ENCODE measurements around the gene ACOT7. TPM values are rescaled to one million over a fixed set of nuclear protein-coding genes. Genes with fewer than 3 reads are reported as not detected.

ACOT7 gene
- total and polyA plus RNA-seq, 2 donors (not counting 1 experiment from before 2014, with no cell fraction given) = 4.2 to 4.6 TPM

DNA sequence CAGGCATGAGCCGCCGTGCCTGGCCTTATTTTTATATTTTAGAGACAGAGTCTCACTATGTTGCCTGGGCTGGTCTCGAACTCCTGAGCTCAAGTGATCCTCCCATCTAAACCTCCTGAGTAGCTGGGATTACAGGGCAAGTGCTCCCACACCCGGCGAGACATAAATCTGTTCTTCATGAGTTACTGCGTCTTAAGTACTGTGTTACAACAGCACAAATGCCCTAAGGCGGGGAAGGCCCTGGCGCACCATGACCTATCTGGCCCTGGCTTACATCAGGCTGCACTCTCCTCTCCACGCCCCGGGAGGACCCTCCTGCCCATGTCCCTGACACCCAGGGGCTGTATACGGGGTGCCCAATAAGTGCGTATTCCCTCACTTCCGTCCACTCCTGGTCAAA lies 136.9 kb downstream of the ACOT7 start:
- intact Hi-C loops (cut with micrococcal nuclease) = no loop called here
- Histone ChIP-seq H4K20me1 (ENCODE audit: control insufficient read depth, insufficient read depth, low read length, poor library complexity, severe bottlenecking) (no peaks in the 10 kb centered on the region), H3K36me3 (replicated peaks in 1 of 2; ENCODE audit: control extremely low read depth in 1 of 2, control insufficient read depth in 1 of 2, extremely low read depth in 1 of 2, insufficient read depth in 2 of 2, low read length in 1 of 2) (no peaks in the 10 kb centered on the region), H3K27me3 (replicated peaks in 1 of 4; ENCODE audit: control extremely low read depth in 1 of 4, control insufficient read depth in 3 of 4, insufficient read depth in 4 of 4, low read length in 3 of 4) (peaks cover 0 to 29% (median 2%) of the 10 kb centered on the region in 4 experiments), H2AFZ (ENCODE audit: insufficient read depth, low read depth, low read length, poor library complexity, severe bottlenecking) (no peak overlapping the region), H3K9me3 (ENCODE audit: control extremely low read depth in 1 of 3, control insufficient read depth in 2 of 3, insufficient read depth in 1 of 3, low read length in 2 of 3) (no peaks in the 10 kb centered on the region), H3K27ac (ENCODE audit: low read length in 2 of 2) (no peak overlapping the region), H3K9ac (ENCODE audit: low read length) (no peak overlapping the region), H3K79me2 (ENCODE audit: control insufficient read depth, insufficient read depth, low read length) (no peaks in the 10 kb centered on the region), H3K4me3 (ENCODE audit: control extremely low read depth in 1 of 5, extremely low read depth in 1 of 5, insufficient read depth in 1 of 5, low read depth in 2 of 5, low read length in 4 of 5) (no peak overlapping the region), H3K4me1 (ENCODE audit: control insufficient read depth in 2 of 2, insufficient read depth in 2 of 2, low read length in 2 of 2) (peaks cover 8 to 10% of the 10 kb centered on the region in 2 donors), H3K4me2 (replicated peaks; ENCODE audit: low read depth, low read length, poor library complexity, severe bottlenecking) (no peak overlapping the region)
- Mint-ChIP-seq H3K4me3 (no peak overlapping the region), H3K9me3 (ENCODE audit: insufficient read depth) (no peaks in the 10 kb centered on the region), H3K27me3 (peaks cover 18% of the 10 kb centered on the region), H3K27ac (no peak overlapping the region), H3K4me1 (peaks cover 11% of the 10 kb centered on the region)
- WGBS (ENCODE audit: insufficient coverage) = 95% methylated on average over 13 of the region's 13 CpGs
- TF ChIP-seq, protein P1, sequence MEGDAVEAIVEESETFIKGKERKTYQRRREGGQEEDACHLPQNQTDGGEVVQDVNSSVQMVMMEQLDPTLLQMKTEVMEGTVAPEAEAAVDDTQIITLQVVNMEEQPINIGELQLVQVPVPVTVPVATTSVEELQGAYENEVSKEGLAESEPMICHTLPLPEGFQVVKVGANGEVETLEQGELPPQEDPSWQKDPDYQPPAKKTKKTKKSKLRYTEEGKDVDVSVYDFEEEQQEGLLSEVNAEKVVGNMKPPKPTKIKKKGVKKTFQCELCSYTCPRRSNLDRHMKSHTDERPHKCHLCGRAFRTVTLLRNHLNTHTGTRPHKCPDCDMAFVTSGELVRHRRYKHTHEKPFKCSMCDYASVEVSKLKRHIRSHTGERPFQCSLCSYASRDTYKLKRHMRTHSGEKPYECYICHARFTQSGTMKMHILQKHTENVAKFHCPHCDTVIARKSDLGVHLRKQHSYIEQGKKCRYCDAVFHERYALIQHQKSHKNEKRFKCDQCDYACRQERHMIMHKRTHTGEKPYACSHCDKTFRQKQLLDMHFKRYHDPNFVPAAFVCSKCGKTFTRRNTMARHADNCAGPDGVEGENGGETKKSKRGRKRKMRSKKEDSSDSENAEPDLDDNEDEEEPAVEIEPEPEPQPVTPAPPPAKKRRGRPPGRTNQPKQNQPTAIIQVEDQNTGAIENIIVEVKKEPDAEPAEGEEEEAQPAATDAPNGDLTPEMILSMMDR (IDR thresholded peaks at IDR 0.05) = no peak
- no peak for TF ChIP-seq EZH2 (IDR thresholded peaks at IDR 0.05; ENCODE audit: borderline replicate concordance, insufficient read depth, low read depth, low read length, poor library complexity, severe bottlenecking)
- POLR2A ChIA-PET = no interaction called here
- CTCF ChIA-PET = interaction anchor here (1.4 kb wide), 1 partner anchor 150 kb away, joined by 4 read pairs; no protein-coding TSS in a partner anchor
- DNase-seq = no peak
- no peak for ATAC-seq (ENCODE audit: low read depth)

DNA sequence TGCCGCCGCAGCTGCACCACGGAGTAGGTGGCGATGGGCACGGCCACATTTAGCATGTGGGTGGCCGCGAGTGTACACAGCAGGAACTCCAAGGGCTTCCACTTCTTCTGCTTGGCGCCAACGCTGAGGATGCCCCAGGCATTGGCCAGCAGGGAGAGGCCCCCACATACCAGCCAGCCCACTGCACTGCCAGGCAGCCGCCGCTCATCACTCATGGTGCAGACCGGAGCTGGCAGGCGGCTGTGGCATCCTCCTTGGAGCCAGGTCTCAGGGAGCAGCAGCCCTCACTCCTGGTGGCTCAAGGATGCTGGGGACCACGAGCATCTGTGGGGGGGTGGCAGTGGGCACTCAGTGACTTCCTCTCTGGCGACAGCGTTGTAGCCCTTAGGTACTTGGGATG lies 138.9 kb downstream of the ACOT7 start:
- POLR2A ChIA-PET = no interaction called here
- H3K9me3 Mint-ChIP-seq (ENCODE audit: insufficient read depth) = no peaks in the 10 kb centered on the region
- no peaks in the 10 kb centered on the region for H3K9me3 ChIP-seq (ENCODE audit: control extremely low read depth in 1 of 3, control insufficient read depth in 2 of 3, insufficient read depth in 1 of 3, low read length in 2 of 3)
- CTCF ChIA-PET = no interaction called here
- WGBS (ENCODE audit: insufficient coverage) = 90% methylated on average over 14 of the region's 16 CpGs
- H4K20me1 ChIP-seq (ENCODE audit: control insufficient read depth, insufficient read depth, low read length, poor library complexity, severe bottlenecking) = no peaks in the 10 kb centered on the region
- no peak for TF ChIP-seq EZH2 (IDR thresholded peaks at IDR 0.05; ENCODE audit: borderline replicate concordance, insufficient read depth, low read depth, low read length, poor library complexity, severe bottlenecking)
- TF ChIP-seq, protein P1 (IDR thresholded peaks at IDR 0.05) = no peak
- H3K4me3 ChIP-seq (ENCODE audit: control extremely low read depth in 1 of 5, extremely low read depth in 1 of 5, insufficient read depth in 1 of 5, low read depth in 2 of 5, low read length in 4 of 5) = no peak overlapping the region
- H3K27me3 Mint-ChIP-seq = peaks cover 35% of the 10 kb centered on the region
- DNase-seq (no peak), ATAC-seq (ENCODE audit: low read depth) (no peak)
- H3K9ac ChIP-seq (ENCODE audit: low read length) = no peak overlapping the region
- peaks cover 9% of the 10 kb centered on the region for H3K4me1 Mint-ChIP-seq
- no peak overlapping the region for H3K27ac ChIP-seq (ENCODE audit: low read length in 2 of 2)
- no peak overlapping the region for H3K4me2 ChIP-seq (replicated peaks; ENCODE audit: low read depth, low read length, poor library complexity, severe bottlenecking)
- no peaks in the 10 kb centered on the region for H3K36me3 ChIP-seq (replicated peaks in 1 of 2; ENCODE audit: control extremely low read depth in 1 of 2, control insufficient read depth in 1 of 2, extremely low read depth in 1 of 2, insufficient read depth in 2 of 2, low read length in 1 of 2)
- peaks cover 0 to 38% (median 1%) of the 10 kb centered on the region in 4 experiments for H3K27me3 ChIP-seq (replicated peaks in 1 of 4; ENCODE audit: control extremely low read depth in 1 of 4, control insufficient read depth in 3 of 4, insufficient read depth in 4 of 4, low read length in 3 of 4)
- H3K79me2 ChIP-seq (ENCODE audit: control insufficient read depth, insufficient read depth, low read length) = no peaks in the 10 kb centered on the region
- no peak overlapping the region for H3K4me3 Mint-ChIP-seq
- H3K27ac Mint-ChIP-seq = no peak overlapping the region
- intact Hi-C loops (cut with micrococcal nuclease) = no loop called here
- no peak overlapping the region for H2AFZ ChIP-seq (ENCODE audit: insufficient read depth, low read depth, low read length, poor library complexity, severe bottlenecking)
- H3K4me1 ChIP-seq (ENCODE audit: control insufficient read depth in 2 of 2, insufficient read depth in 2 of 2, low read length in 2 of 2) = peaks cover 1 to 2% of the 10 kb centered on the region in 2 donors
